GM23338 (cell line): ENCODE data around the gene YWHAE. TPM values are rescaled to one million over a fixed set of nuclear protein-coding genes. Genes with fewer than 3 reads are reported as not detected.

Source experiments
- CREB1 ChIP-seq: fragments of 250-450 bp; sonication (Bioruptor Pico); IDR thresholded peaks from 2 replicates; pipeline ENCODE4 v1.5.0; 2020; ENCODE audit warnings: low read depth, mild to moderate bottlenecking, moderate library complexity
- JUNB ChIP-seq: IDR thresholded peaks from one replicate; pipeline ENCODE4 v1.6.1; 2016; ENCODE audit warnings: antibody characterized with exemption; ENCODE audit not compliant: unreplicated experiment
- NANOG ChIP-seq: IDR thresholded peaks from 2 replicates; pipeline ENCODE4 v1.6.1; 2016; ENCODE audit warnings: antibody characterized with exemption, borderline replicate concordance
- ZNF331 ChIP-seq: fragments of 250-450 bp; sonication (Bioruptor Pico); IDR thresholded peaks from 2 replicates; pipeline ENCODE4 v1.5.0; 2020; ENCODE audit warnings: low read depth, mild to moderate bottlenecking, moderate library complexity
- polyA plus RNA-seq: library from polyadenylated mRNA; unstranded; fragments of >200 nt; fragmentation: Nextera tagmentation; extraction: Ambion mirVana; gene quantifications from 2 replicates; pipeline ENCODE4 v1.2.1, GENCODE V29; 2016
- total RNA-seq: library from RNA; depleted of rRNA; stranded (reverse); fragments of >200 nt; shearing (Covaris generic); gene quantifications from 2 replicates; pipeline ENCODE4 v1.2.3, GENCODE V29; 2014
- TF ChIP-seq, protein P1 (sequence below): fragments of 250-450 bp; sonication (Bioruptor Pico); IDR thresholded peaks from 2 replicates; pipeline ENCODE4 v1.5.0; 2020; ENCODE audit warnings: mild to moderate bottlenecking, moderate library complexity
- TF ChIP-seq, protein P2 (sequence below): IDR thresholded peaks from one replicate; pipeline ENCODE4 v1.6.1; 2018; ENCODE audit warnings: antibody characterized with exemption; ENCODE audit not compliant: unreplicated experiment
- TF ChIP-seq, protein P3 (sequence below): IDR thresholded peaks from 2 replicates; pipeline ENCODE4 v1.6.1; 2016; ENCODE audit warnings: antibody characterized with exemption
- TF ChIP-seq, protein P4 (sequence below), 2 experiments: fragments of 200-600 bp in 1 of 2; sonication (generic) in 1 of 2; conservative IDR thresholded peaks; 2 replicates each; pipeline versions ENCODE4 v1.5.1 to v1.6.1; 2016 to 2017; ENCODE audit warnings: antibody characterized with exemption in 2 of 2, low read depth in 2 of 2, mild to moderate bottlenecking in 2 of 2, moderate library complexity in 1 of 2

YWHAE gene
- total and polyA plus RNA-seq, 2 experiments from 2014 or later = 1,251 to 1,283 TPM

DNA sequence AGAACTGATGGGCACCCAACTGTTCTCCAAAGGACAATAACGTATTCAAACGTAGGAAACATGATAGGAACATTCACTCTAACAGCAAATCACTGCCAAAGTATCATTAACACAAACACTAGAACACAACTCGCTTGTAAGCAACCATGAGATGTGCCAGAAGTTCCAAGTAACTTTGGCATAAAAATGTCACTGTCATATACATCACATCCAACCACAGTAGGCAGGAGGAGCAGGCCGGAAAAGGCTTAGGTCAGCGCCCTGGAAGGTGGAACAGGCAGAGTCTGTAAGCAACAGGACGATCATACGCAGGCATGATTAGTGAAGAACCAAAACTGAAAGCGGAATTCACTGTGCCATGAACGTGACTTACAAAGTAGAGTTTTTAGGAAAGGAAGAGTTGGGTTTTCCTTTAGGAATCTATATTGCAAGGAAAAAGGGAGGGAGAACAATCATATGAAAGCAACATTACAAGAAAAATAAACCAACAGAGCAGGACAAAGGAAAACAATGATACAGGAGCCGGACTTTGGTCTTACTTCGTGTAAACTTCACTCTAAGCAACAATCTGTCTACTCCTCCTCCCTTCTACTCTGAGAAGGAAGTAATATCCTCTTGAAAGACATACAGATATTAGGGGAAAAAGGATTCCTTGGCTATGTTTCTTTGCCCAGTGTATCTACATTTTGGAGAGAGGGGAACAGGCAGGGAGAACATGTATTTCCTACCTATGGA lies 52.3 kb downstream of the YWHAE start (continued):
- TF ChIP-seq, protein P1, sequence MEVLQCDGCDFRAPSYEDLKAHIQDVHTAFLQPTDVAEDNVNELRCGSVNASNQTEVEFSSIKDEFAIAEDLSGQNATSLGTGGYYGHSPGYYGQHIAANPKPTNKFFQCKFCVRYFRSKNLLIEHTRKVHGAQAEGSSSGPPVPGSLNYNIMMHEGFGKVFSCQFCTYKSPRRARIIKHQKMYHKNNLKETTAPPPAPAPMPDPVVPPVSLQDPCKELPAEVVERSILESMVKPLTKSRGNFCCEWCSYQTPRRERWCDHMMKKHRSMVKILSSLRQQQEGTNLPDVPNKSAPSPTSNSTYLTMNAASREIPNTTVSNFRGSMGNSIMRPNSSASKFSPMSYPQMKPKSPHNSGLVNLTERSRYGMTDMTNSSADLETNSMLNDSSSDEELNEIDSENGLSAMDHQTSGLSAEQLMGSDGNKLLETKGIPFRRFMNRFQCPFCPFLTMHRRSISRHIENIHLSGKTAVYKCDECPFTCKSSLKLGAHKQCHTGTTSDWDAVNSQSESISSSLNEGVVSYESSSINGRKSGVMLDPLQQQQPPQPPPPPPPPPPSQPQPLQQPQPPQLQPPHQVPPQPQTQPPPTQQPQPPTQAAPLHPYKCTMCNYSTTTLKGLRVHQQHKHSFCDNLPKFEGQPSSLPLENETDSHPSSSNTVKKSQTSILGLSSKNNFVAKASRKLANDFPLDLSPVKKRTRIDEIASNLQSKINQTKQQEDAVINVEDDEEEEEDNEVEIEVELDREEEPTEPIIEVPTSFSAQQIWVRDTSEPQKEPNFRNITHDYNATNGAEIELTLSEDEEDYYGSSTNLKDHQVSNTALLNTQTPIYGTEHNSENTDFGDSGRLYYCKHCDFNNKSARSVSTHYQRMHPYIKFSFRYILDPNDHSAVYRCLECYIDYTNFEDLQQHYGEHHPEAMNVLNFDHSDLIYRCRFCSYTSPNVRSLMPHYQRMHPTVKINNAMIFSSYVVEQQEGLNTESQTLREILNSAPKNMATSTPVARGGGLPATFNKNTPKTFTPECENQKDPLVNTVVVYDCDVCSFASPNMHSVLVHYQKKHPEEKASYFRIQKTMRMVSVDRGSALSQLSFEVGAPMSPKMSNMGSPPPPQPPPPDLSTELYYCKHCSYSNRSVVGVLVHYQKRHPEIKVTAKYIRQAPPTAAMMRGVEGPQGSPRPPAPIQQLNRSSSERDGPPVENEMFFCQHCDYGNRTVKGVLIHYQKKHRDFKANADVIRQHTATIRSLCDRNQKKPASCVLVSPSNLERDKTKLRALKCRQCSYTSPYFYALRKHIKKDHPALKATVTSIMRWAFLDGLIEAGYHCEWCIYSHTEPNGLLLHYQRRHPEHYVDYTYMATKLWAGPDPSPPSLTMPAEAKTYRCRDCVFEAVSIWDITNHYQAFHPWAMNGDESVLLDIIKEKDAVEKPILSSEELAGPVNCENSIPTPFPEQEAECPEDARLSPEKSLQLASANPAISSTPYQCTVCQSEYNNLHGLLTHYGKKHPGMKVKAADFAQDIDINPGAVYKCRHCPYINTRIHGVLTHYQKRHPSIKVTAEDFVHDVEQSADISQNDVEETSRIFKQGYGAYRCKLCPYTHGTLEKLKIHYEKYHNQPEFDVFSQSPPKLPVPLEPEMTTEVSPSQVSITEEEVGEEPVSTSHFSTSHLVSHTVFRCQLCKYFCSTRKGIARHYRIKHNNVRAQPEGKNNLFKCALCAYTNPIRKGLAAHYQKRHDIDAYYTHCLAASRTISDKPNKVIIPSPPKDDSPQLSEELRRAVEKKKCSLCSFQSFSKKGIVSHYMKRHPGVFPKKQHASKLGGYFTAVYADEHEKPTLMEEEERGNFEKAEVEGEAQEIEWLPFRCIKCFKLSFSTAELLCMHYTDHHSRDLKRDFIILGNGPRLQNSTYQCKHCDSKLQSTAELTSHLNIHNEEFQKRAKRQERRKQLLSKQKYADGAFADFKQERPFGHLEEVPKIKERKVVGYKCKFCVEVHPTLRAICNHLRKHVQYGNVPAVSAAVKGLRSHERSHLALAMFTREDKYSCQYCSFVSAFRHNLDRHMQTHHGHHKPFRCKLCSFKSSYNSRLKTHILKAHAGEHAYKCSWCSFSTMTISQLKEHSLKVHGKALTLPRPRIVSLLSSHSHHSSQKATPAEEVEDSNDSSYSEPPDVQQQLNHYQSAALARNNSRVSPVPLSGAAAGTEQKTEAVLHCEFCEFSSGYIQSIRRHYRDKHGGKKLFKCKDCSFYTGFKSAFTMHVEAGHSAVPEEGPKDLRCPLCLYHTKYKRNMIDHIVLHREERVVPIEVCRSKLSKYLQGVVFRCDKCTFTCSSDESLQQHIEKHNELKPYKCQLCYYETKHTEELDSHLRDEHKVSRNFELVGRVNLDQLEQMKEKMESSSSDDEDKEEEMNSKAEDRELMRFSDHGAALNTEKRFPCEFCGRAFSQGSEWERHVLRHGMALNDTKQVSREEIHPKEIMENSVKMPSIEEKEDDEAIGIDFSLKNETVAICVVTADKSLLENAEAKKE = no peak
- TF ChIP-seq JUNB (no peak), ZNF331 (CRISPR knock-in tag) (no peak), NANOG (no peak), CREB1 (CRISPR knock-in tag) (no peak)
- TF ChIP-seq, protein P2, sequence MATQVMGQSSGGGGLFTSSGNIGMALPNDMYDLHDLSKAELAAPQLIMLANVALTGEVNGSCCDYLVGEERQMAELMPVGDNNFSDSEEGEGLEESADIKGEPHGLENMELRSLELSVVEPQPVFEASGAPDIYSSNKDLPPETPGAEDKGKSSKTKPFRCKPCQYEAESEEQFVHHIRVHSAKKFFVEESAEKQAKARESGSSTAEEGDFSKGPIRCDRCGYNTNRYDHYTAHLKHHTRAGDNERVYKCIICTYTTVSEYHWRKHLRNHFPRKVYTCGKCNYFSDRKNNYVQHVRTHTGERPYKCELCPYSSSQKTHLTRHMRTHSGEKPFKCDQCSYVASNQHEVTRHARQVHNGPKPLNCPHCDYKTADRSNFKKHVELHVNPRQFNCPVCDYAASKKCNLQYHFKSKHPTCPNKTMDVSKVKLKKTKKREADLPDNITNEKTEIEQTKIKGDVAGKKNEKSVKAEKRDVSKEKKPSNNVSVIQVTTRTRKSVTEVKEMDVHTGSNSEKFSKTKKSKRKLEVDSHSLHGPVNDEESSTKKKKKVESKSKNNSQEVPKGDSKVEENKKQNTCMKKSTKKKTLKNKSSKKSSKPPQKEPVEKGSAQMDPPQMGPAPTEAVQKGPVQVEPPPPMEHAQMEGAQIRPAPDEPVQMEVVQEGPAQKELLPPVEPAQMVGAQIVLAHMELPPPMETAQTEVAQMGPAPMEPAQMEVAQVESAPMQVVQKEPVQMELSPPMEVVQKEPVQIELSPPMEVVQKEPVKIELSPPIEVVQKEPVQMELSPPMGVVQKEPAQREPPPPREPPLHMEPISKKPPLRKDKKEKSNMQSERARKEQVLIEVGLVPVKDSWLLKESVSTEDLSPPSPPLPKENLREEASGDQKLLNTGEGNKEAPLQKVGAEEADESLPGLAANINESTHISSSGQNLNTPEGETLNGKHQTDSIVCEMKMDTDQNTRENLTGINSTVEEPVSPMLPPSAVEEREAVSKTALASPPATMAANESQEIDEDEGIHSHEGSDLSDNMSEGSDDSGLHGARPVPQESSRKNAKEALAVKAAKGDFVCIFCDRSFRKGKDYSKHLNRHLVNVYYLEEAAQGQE = no peak
- TF ChIP-seq, protein P3, sequence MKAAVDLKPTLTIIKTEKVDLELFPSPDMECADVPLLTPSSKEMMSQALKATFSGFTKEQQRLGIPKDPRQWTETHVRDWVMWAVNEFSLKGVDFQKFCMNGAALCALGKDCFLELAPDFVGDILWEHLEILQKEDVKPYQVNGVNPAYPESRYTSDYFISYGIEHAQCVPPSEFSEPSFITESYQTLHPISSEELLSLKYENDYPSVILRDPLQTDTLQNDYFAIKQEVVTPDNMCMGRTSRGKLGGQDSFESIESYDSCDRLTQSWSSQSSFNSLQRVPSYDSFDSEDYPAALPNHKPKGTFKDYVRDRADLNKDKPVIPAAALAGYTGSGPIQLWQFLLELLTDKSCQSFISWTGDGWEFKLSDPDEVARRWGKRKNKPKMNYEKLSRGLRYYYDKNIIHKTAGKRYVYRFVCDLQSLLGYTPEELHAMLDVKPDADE = no peak
- TF ChIP-seq, protein P4, sequence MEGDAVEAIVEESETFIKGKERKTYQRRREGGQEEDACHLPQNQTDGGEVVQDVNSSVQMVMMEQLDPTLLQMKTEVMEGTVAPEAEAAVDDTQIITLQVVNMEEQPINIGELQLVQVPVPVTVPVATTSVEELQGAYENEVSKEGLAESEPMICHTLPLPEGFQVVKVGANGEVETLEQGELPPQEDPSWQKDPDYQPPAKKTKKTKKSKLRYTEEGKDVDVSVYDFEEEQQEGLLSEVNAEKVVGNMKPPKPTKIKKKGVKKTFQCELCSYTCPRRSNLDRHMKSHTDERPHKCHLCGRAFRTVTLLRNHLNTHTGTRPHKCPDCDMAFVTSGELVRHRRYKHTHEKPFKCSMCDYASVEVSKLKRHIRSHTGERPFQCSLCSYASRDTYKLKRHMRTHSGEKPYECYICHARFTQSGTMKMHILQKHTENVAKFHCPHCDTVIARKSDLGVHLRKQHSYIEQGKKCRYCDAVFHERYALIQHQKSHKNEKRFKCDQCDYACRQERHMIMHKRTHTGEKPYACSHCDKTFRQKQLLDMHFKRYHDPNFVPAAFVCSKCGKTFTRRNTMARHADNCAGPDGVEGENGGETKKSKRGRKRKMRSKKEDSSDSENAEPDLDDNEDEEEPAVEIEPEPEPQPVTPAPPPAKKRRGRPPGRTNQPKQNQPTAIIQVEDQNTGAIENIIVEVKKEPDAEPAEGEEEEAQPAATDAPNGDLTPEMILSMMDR (conservative IDR thresholded peaks at IDR 0.05; ENCODE audit: low read depth in 2 of 2) = no peak
